HCT116 (cell line): ENCODE data around the gene ACOX3. TPM values are rescaled to one million over a fixed set of nuclear protein-coding genes. Genes with fewer than 3 reads are reported as not detected.

Source experiments
- ATAC-seq: fragments of 200-7000 bp; cut with Tn5 transposase; 2 replicates; pipeline ENCODE4 v1.9.1; 2020; ENCODE audit warnings: mild to moderate bottlenecking, moderate library complexity
- BruUV-seq: library from RNA; stranded (reverse); fragments of 400-500 nt; replicated peaks from 2 replicates; lab custom pipeline; 2021; lab: Mats Ljungman, UMichigan
- CTCF ChIA-PET: fragments of 300-600 bp; sonication (Branson Sonifier 250); formaldehyde crosslinking; loops from one replicate; lab custom pipeline; 2021; ENCODE audit warnings: antibody characterized with exemption; lab: Charles Lee
- POLR2A ChIA-PET: fragments of 300-600, 350-600 bp; sonication (Branson Sonifier 250); formaldehyde crosslinking; loops from one replicate; lab custom pipeline; 2021; ENCODE audit warnings: antibody characterized with exemption; lab: Charles Lee
- RAD21 ChIA-PET, 2 experiments: fragments of 300-600 bp; sonication (Branson Sonifier 250); formaldehyde crosslinking; loops; one replicate each; lab custom pipeline; 2023; ENCODE audit warnings: low total read pairs in 2 of 2; ENCODE audit not compliant: uncharacterized antibody in 2 of 2, unreplicated experiment in 2 of 2, low non-redundant PET in 1 of 2; lab: Charles Lee
- DNase-seq: peaks from one replicate; pipeline ENCODE4 v3.0.0-alpha.2; 2010; ENCODE audit warnings: low read depth, low spot score
- H2AFZ ChIP-seq: fragments of 200-600 bp; shearing (Covaris generic), sonication (generic); 2 replicates; pipeline ENCODE4 v1.6.1; 2017; ENCODE audit warnings: low read depth, mixed run types, mixed read lengths, antibody characterized with exemption, low read length; ENCODE audit not compliant: poor library complexity, severe bottlenecking
- H3K27ac ChIP-seq: 2 replicates; pipeline ENCODE4 v1.5.1; 2012; ENCODE audit warnings: low read depth, low read length
- H3K27me3 ChIP-seq: fragments of 200-600 bp; sonication (generic); 2 replicates; pipeline ENCODE4 v1.6.1; 2016; ENCODE audit warnings: mixed run types, low read length, mixed read lengths; ENCODE audit not compliant: insufficient read depth
- H3K36me3 ChIP-seq, 2 experiments: fragments of 200-500 bp in 1 of 2; fragments of 200-600 bp in 1 of 2; sonication (Bioruptor generic) in 1 of 2; sonication (generic) in 1 of 2; 2 replicates each; pipeline versions ENCODE4 v1.5.1 to v1.6.1; 2014 to 2016; ENCODE audit warnings: low read length in 2 of 2, inconsistent platforms in 1 of 2, mixed read lengths in 1 of 2, mixed run types in 1 of 2; ENCODE audit not compliant: insufficient read depth in 2 of 2, control insufficient read depth in 1 of 2
- H3K4me1 ChIP-seq, 2 experiments: fragments of 200-600 bp in 1 of 2; sonication (generic) in 1 of 2; 2 replicates each; pipeline versions ENCODE4 v1.5.1 to v1.6.1; 2012 to 2017; ENCODE audit warnings: low read length in 2 of 2, inconsistent platforms in 1 of 2, mild to moderate bottlenecking in 1 of 2, mixed read lengths in 1 of 2, mixed run types in 1 of 2, moderate library complexity in 1 of 2; ENCODE audit not compliant: insufficient read depth in 2 of 2, control insufficient read depth in 1 of 2
- H3K4me2 ChIP-seq: fragments of 200-600 bp; sonication (generic); 2 replicates; pipeline ENCODE4 v1.6.1; 2017; ENCODE audit warnings: mixed run types, low read length, mixed read lengths
- H3K4me3 ChIP-seq, 2 experiments: fragments of 200-600 bp in 1 of 2; sonication (generic) in 1 of 2; replicated peaks in 1 of 2; 2 replicates each; pipeline ENCODE4 v1.5.1; 2011 to 2016; ENCODE audit warnings: low read length in 2 of 2, control low read depth in 1 of 2, low read depth in 1 of 2, mild to moderate bottlenecking in 1 of 2, mixed read lengths in 1 of 2, mixed run types in 1 of 2
- H3K79me2 ChIP-seq: fragments of 200-600 bp; sonication (generic); 2 replicates; pipeline ENCODE4 v1.6.1; 2017; ENCODE audit warnings: mild to moderate bottlenecking, mixed run types, low read length, moderate library complexity, mixed read lengths; ENCODE audit not compliant: insufficient read depth
- H3K9ac ChIP-seq: fragments of 200-600 bp; sonication (generic); 2 replicates; pipeline ENCODE4 v1.6.1; 2016; ENCODE audit warnings: low read length, mixed read lengths
- H3K9me2 ChIP-seq: fragments of 200-600 bp; sonication (generic), shearing (Covaris generic); 2 replicates; pipeline ENCODE4 v1.6.1; 2017; ENCODE audit warnings: mixed run types, mild to moderate bottlenecking, moderate library complexity; ENCODE audit not compliant: insufficient read depth
- H3K9me3 ChIP-seq, 2 experiments: fragments of 200-500 bp in 1 of 2; fragments of 200-600 bp in 1 of 2; sonication (Bioruptor generic) in 1 of 2; sonication (generic) in 1 of 2; 2 replicates each; pipeline ENCODE4 v1.6.1; 2014 to 2017; ENCODE audit warnings: low read length in 2 of 2, mixed read lengths in 2 of 2, inconsistent platforms in 1 of 2, low read depth in 1 of 2, mild to moderate bottlenecking in 1 of 2, mixed run types in 1 of 2, moderate library complexity in 1 of 2; ENCODE audit not compliant: control insufficient read depth in 1 of 2, insufficient read depth in 1 of 2
- H4K20me1 ChIP-seq: fragments of 200-600 bp; sonication (generic), shearing (Covaris generic); 2 replicates; pipeline ENCODE4 v1.6.1; 2017; ENCODE audit warnings: mixed run types, mild to moderate bottlenecking, moderate library complexity; ENCODE audit not compliant: insufficient read depth
- ELF1 ChIP-seq: IDR thresholded peaks from 2 replicates; pipeline ENCODE4 v1.6.1; 2012; ENCODE audit warnings: low read depth, borderline replicate concordance
- EZH2 ChIP-seq: fragments of 200-600 bp; sonication (generic); IDR thresholded peaks from 2 replicates; pipeline ENCODE4 v1.6.1; 2017; ENCODE audit warnings: antibody characterized with exemption, mixed run types
- EZH2phosphoT487 ChIP-seq: fragments of 200-600 bp; IDR thresholded peaks from 2 replicates; pipeline ENCODE4 v1.6.1; 2018; ENCODE audit warnings: antibody characterized with exemption, borderline replicate concordance
- FOSL1 ChIP-seq: IDR thresholded peaks from 2 replicates; pipeline ENCODE4 v1.6.1; 2012; ENCODE audit warnings: low read depth
- POLR2A ChIP-seq: IDR thresholded peaks from 2 replicates; pipeline ENCODE4 v1.7.0; 2011; ENCODE audit warnings: borderline replicate concordance; ENCODE audit not compliant: insufficient read depth, insufficient read length; ENCODE audit errors: extremely low read depth
- POLR2AphosphoS5 ChIP-seq: IDR thresholded peaks from 2 replicates; pipeline ENCODE4 v1.6.1; 2011; ENCODE audit warnings: mild to moderate bottlenecking, low read depth, low read length, moderate library complexity
- SIN3A ChIP-seq: IDR thresholded peaks from 2 replicates; pipeline ENCODE4 v1.6.1; 2012; ENCODE audit warnings: low read depth
- SP1 ChIP-seq: IDR thresholded peaks from 2 replicates; pipeline ENCODE4 v1.6.1; 2012; ENCODE audit warnings: low read depth
- SRF ChIP-seq: IDR thresholded peaks from 2 replicates; pipeline ENCODE4 v1.6.1; 2012; ENCODE audit warnings: low read depth
- TCF7L2 ChIP-seq: IDR thresholded peaks from 2 replicates; pipeline ENCODE4 v1.7.0; 2011; ENCODE audit warnings: borderline replicate concordance, inconsistent platforms; ENCODE audit not compliant: insufficient read depth, insufficient read length; ENCODE audit errors: extremely low read depth
- YY1 ChIP-seq: IDR thresholded peaks from 2 replicates; pipeline ENCODE4 v1.6.1; 2011; ENCODE audit warnings: low read length, low read depth, moderate library complexity, mild to moderate bottlenecking; ENCODE audit not compliant: insufficient replicate concordance; ENCODE audit errors: extremely low read depth
- ZFX ChIP-seq: fragments of 450-650 bp; IDR thresholded peaks from 2 replicates; pipeline ENCODE4 v1.6.1; 2017
- intact Hi-C: fragments of 100-400 bp; cut with micrococcal nuclease; formaldehyde crosslinking; loops from 2 replicates; pipeline ENCODE4 v1.10.0; 2022
- total RNA-seq: library from RNA; stranded (reverse); gene quantifications from one replicate; pipeline ENCODE4 v1.2.1, GENCODE V29; 2021; ENCODE audit not compliant: unreplicated experiment
- TF ChIP-seq, protein P1 (sequence below): IDR thresholded peaks from 2 replicates; pipeline ENCODE4 v1.6.1; 2011; ENCODE audit warnings: mild to moderate bottlenecking, low read length, moderate library complexity; ENCODE audit not compliant: insufficient replicate concordance; ENCODE audit errors: extremely low read depth
- TF ChIP-seq, protein P2 (sequence below), 3 experiments: fragments of 200-600 bp in 1 of 3; sonication (generic) in 1 of 3; IDR thresholded peaks in 2 of 3; conservative IDR thresholded peaks in 1 of 3; 2 replicates each; pipeline ENCODE4 v1.5.1; 2012 to 2017; ENCODE audit warnings: low read depth in 2 of 3, low read length in 2 of 3, antibody characterized with exemption in 1 of 3, borderline replicate concordance in 1 of 3, control low read depth in 1 of 3, mild to moderate bottlenecking in 1 of 3, mixed read lengths in 1 of 3, mixed run types in 1 of 3, moderate library complexity in 1 of 3; ENCODE audit not compliant: insufficient read depth in 1 of 3
- TF ChIP-seq, protein P3 (sequence below): IDR thresholded peaks from 2 replicates; pipeline ENCODE4 v1.6.1; 2012
- TF ChIP-seq, protein P4 (sequence below): IDR thresholded peaks from 2 replicates; pipeline ENCODE4 v1.6.1; 2012

Gene ACOX3
- total RNA-seq, 1 experiment from 2014 or later = 16.9 TPM

DNA sequence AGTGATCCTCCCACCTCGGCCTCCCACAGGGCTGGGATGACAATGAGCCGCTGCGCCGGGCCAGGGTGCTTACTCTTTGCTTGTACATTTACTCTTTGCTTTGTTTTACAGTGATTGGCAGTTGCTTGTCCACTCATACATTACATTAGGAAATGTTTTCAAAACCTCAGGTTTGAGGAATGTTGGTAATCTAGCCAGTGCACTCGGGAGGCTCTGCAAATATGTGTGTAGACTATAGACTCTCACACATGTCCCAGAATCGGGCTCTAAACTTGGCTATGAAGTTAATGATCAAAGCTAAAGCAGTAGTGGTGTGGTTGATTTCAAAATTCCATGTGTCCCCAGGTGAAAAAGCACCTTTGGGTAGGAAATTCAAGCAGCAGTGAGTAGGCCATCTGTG is 20.6 kb upstream of the ACOX3 start:
- intact Hi-C loops = loop anchor here (10.0 kb wide), 1 partner anchor 454 kb away; no protein-coding TSS in a partner anchor
- no peak for DNase-seq
- no peaks in the 10 kb centered on the region for H4K20me1 ChIP-seq
- H2AFZ ChIP-seq = no peak overlapping the region
- H3K36me3 ChIP-seq = peaks cover 16 to 24% of the 10 kb centered on the region in 2 experiments
- H3K79me2 ChIP-seq = peaks cover 6% of the 10 kb centered on the region; the same call in 1 of the 2 replicates
- H3K27ac ChIP-seq = no peak overlapping the region
- ChIA-PET CTCF (no interaction called here), POLR2A (no interaction called here), RAD21 (no interaction called here)
- no peak overlapping the region for H3K9ac ChIP-seq
- ATAC-seq = no peak
- H3K4me3 ChIP-seq = no peak overlapping the region
- peaks cover 0 to 4% of the 10 kb centered on the region in 2 experiments; a peak in 1 of 4 replicates for H3K4me1 ChIP-seq
- H3K9me3 ChIP-seq = no peaks in the 10 kb centered on the region
- no peak overlapping the region for H3K4me2 ChIP-seq
- no TSS peak for BruUV-seq
- no peaks in the 10 kb centered on the region for H3K9me2 ChIP-seq
- H3K27me3 ChIP-seq = no peaks in the 10 kb centered on the region
- no peak for TF ChIP-seq POLR2A
- TF ChIP-seq SIN3A = no peak
- TF ChIP-seq POLR2AphosphoS5 = no peak
- no peak for TF ChIP-seq SRF
- TF ChIP-seq, protein P1, sequence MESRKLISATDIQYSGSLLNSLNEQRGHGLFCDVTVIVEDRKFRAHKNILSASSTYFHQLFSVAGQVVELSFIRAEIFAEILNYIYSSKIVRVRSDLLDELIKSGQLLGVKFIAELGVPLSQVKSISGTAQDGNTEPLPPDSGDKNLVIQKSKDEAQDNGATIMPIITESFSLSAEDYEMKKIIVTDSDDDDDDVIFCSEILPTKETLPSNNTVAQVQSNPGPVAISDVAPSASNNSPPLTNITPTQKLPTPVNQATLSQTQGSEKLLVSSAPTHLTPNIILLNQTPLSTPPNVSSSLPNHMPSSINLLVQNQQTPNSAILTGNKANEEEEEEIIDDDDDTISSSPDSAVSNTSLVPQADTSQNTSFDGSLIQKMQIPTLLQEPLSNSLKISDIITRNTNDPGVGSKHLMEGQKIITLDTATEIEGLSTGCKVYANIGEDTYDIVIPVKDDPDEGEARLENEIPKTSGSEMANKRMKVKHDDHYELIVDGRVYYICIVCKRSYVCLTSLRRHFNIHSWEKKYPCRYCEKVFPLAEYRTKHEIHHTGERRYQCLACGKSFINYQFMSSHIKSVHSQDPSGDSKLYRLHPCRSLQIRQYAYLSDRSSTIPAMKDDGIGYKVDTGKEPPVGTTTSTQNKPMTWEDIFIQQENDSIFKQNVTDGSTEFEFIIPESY = no peak
- no peak for TF ChIP-seq SP1
- TF ChIP-seq ZFX = no peak
- no peak for TF ChIP-seq FOSL1
- TF ChIP-seq EZH2phosphoT487 = no peak
- TF ChIP-seq ELF1 = no peak
- no peak for TF ChIP-seq EZH2
- no peak for TF ChIP-seq YY1
- TF ChIP-seq, protein P2, sequence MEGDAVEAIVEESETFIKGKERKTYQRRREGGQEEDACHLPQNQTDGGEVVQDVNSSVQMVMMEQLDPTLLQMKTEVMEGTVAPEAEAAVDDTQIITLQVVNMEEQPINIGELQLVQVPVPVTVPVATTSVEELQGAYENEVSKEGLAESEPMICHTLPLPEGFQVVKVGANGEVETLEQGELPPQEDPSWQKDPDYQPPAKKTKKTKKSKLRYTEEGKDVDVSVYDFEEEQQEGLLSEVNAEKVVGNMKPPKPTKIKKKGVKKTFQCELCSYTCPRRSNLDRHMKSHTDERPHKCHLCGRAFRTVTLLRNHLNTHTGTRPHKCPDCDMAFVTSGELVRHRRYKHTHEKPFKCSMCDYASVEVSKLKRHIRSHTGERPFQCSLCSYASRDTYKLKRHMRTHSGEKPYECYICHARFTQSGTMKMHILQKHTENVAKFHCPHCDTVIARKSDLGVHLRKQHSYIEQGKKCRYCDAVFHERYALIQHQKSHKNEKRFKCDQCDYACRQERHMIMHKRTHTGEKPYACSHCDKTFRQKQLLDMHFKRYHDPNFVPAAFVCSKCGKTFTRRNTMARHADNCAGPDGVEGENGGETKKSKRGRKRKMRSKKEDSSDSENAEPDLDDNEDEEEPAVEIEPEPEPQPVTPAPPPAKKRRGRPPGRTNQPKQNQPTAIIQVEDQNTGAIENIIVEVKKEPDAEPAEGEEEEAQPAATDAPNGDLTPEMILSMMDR (IDR thresholded peaks at IDR 0.05 in 2 of 3, conservative IDR thresholded peaks at IDR 0.05 in 1 of 3; ENCODE audit: borderline replicate concordance in 1 of 3, insufficient read depth in 1 of 3, low read depth in 2 of 3, low read length in 2 of 3) = no peak
- TF ChIP-seq, protein P3, sequence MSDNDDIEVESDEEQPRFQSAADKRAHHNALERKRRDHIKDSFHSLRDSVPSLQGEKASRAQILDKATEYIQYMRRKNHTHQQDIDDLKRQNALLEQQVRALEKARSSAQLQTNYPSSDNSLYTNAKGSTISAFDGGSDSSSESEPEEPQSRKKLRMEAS = no peak
- TF ChIP-seq TCF7L2 = no peak
- TF ChIP-seq, protein P4, sequence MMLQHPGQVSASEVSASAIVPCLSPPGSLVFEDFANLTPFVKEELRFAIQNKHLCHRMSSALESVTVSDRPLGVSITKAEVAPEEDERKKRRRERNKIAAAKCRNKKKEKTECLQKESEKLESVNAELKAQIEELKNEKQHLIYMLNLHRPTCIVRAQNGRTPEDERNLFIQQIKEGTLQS = no peak
- TF ChIP-seq, all 23 proteins: peak for 0
